Thymus (tissue), 11 donors: ENCODE results near the gene STIP1. TPM values are rescaled to one million over a fixed set of nuclear protein-coding genes. Genes with fewer than 3 reads are reported as not detected.

Experiments used
- DNase-seq, 9 donors: peaks; one replicate each; pipeline ENCODE4 v3.0.0-alpha.2; 2013; ENCODE audit warnings: low spot score in 9 of 9, low read depth in 6 of 9, missing footprints in 1 of 9
- H3K27ac ChIP-seq, 2 donors: one replicate each; pipeline ENCODE4 v1.5.1; 2013; ENCODE audit warnings: control low read depth in 1 of 2, low read depth in 1 of 2, low read length in 1 of 2, mild to moderate bottlenecking in 1 of 2, moderate library complexity in 1 of 2
- H3K27me3 ChIP-seq, 2 donors: one replicate each; pipeline ENCODE4 v1.5.1; 2013; ENCODE audit warnings: low read length in 1 of 2; ENCODE audit not compliant: control insufficient read depth in 2 of 2, insufficient read depth in 1 of 2
- H3K36me3 ChIP-seq, 2 donors: one replicate each; pipeline ENCODE4 v1.5.1; 2013; ENCODE audit warnings: low read length in 1 of 2, mild to moderate bottlenecking in 1 of 2, moderate library complexity in 1 of 2; ENCODE audit not compliant: control insufficient read depth in 2 of 2, insufficient read depth in 2 of 2
- H3K4me1 ChIP-seq, 2 donors: one replicate each; pipeline ENCODE4 v1.5.1; 2013; ENCODE audit warnings: low read length in 2 of 2; ENCODE audit not compliant: control insufficient read depth in 2 of 2, insufficient read depth in 2 of 2
- H3K4me3 ChIP-seq, 2 donors: one replicate each; pipeline ENCODE4 v1.5.1; 2013; ENCODE audit warnings: low read length in 2 of 2, control low read depth in 1 of 2, mild to moderate bottlenecking in 1 of 2
- H3K9me3 ChIP-seq, 2 donors: one replicate each; pipeline ENCODE4 v1.5.1; 2013; ENCODE audit warnings: low read length in 1 of 2, mild to moderate bottlenecking in 1 of 2; ENCODE audit not compliant: control insufficient read depth in 2 of 2, insufficient read depth in 1 of 2
- WGBS: extraction: QIAGEN DNeasy Blood & Tissue Kit; methylation state at CpG from one replicate; pipeline ENCODE4 v1.1.7; 2013; 5-methylcytosine and 5-hydroxymethylcytosine counted together
- polyA plus RNA-seq: library from polyadenylated mRNA; stranded (reverse); fragments of 200-250 nt; gene quantifications from one replicate; pipeline ENCODE4 v1.2.3, GENCODE V29; 2013
- total RNA-seq: library from RNA; stranded (reverse); fragments of 120-200 nt; gene quantifications from one replicate; pipeline ENCODE4 v1.2.4, GENCODE V29; 2013
- donor health status: healthy.

STIP1 gene
- total and polyA plus RNA-seq, 2 donors: 46.7 to 94.1 TPM

- H3K27ac ChIP-seq: no peak overlapping the region
- peaks cover 17 to 26% of the 10 kb centered on the region in 2 donors for H3K36me3 ChIP-seq
- peaks cover 12 to 37% of the 10 kb centered on the region in 2 donors for H3K4me1 ChIP-seq
- DNase-seq: no peak
- 90% methylated on average over 5 of the region's 5 CpGs for WGBS
- peaks cover 0 to 18% of the 10 kb centered on the region in 2 donors for H3K27me3 ChIP-seq
- no peak overlapping the region for H3K4me3 ChIP-seq
- peaks cover 0 to 8% of the 10 kb centered on the region in 2 donors for H3K9me3 ChIP-seq
These were observed 67.5 kb downstream of the STIP1 start for GRCh38 chr11:64253481-64253880.

Other genes with a start within 250 kb of the STIP1 start
- gene NAA40, start 247.2 kb upstream of the STIP1 start, total RNA-seq: 9.1 TPM
- 18.4 TPM for gene NAA40, start 247.2 kb upstream of the STIP1 start, polyA plus RNA-seq
- 418 TPM for gene COX8A, start 211.6 kb upstream of the STIP1 start, total RNA-seq
- gene COX8A, start 211.6 kb upstream of the STIP1 start, polyA plus RNA-seq: 411 TPM
- 46.7 TPM for gene OTUB1, start 199.7 kb upstream of the STIP1 start, total RNA-seq
- gene OTUB1, start 199.7 kb upstream of the STIP1 start, polyA plus RNA-seq: 83.8 TPM
- gene FLRT1, start 150.2 kb upstream of the STIP1 start, total RNA-seq: 0.05 TPM
- 0.07 TPM for gene FLRT1, start 150.2 kb upstream of the STIP1 start, polyA plus RNA-seq
- 16.6 TPM for gene MACROD1, start 20.1 kb upstream of the STIP1 start, total RNA-seq
- 9.7 TPM for gene MACROD1, start 20.1 kb upstream of the STIP1 start, polyA plus RNA-seq
- 74.5 TPM for gene FERMT3, start 20.6 kb downstream of the STIP1 start, total RNA-seq
- 91.0 TPM for gene FERMT3, start 20.6 kb downstream of the STIP1 start, polyA plus RNA-seq
- 45.1 TPM for gene TRPT1, start 40.0 kb downstream of the STIP1 start, total RNA-seq
- 66.7 TPM for gene TRPT1, start 40.0 kb downstream of the STIP1 start, polyA plus RNA-seq
- gene NUDT22, start 40.1 kb downstream of the STIP1 start, total RNA-seq: 48.7 TPM
- gene NUDT22, start 40.1 kb downstream of the STIP1 start, polyA plus RNA-seq: 93.2 TPM
- 18.1 TPM for gene DNAJC4, start 44.4 kb downstream of the STIP1 start, total RNA-seq
- 134 TPM for gene DNAJC4, start 44.4 kb downstream of the STIP1 start, polyA plus RNA-seq
- 16.0 TPM for gene VEGFB, start 48.4 kb downstream of the STIP1 start, total RNA-seq
- gene VEGFB, start 48.4 kb downstream of the STIP1 start, polyA plus RNA-seq: 70.2 TPM
- 45.0 TPM for gene FKBP2, start 54.9 kb downstream of the STIP1 start, total RNA-seq
- gene FKBP2, start 54.9 kb downstream of the STIP1 start, polyA plus RNA-seq: 128 TPM
- gene PPP1R14B, start 60.8 kb downstream of the STIP1 start, total RNA-seq: 106 TPM
- 105 TPM for gene PPP1R14B, start 60.8 kb downstream of the STIP1 start, polyA plus RNA-seq
- gene PLCB3, start 65.4 kb downstream of the STIP1 start, total RNA-seq: 5.8 TPM
- 7.3 TPM for gene PLCB3, start 65.4 kb downstream of the STIP1 start, polyA plus RNA-seq
- 65.8 TPM for gene BAD, start 98.5 kb downstream of the STIP1 start, total RNA-seq
- gene BAD, start 98.5 kb downstream of the STIP1 start, polyA plus RNA-seq: 64.1 TPM
- 7.3 TPM for gene GPR137, start 99.7 kb downstream of the STIP1 start, total RNA-seq
- 18.5 TPM for gene GPR137, start 99.7 kb downstream of the STIP1 start, polyA plus RNA-seq
- gene KCNK4, start 105.1 kb downstream of the STIP1 start, total RNA-seq: not detected
- not detected for gene KCNK4, start 105.1 kb downstream of the STIP1 start, polyA plus RNA-seq
- 0.19 TPM for gene CATSPERZ, start 114.2 kb downstream of the STIP1 start, total RNA-seq
- gene CATSPERZ, start 114.2 kb downstream of the STIP1 start, polyA plus RNA-seq: 0.78 TPM
- 20.5 TPM for gene ESRRA, start 119.4 kb downstream of the STIP1 start, total RNA-seq
- 48.0 TPM for gene ESRRA, start 119.4 kb downstream of the STIP1 start, polyA plus RNA-seq
- gene TRMT112, start 131.4 kb downstream of the STIP1 start, total RNA-seq: 353 TPM
- gene TRMT112, start 131.4 kb downstream of the STIP1 start, polyA plus RNA-seq: 294 TPM
- gene PRDX5, start 131.9 kb downstream of the STIP1 start, total RNA-seq: 222 TPM
- gene PRDX5, start 131.9 kb downstream of the STIP1 start, polyA plus RNA-seq: 286 TPM
- gene CCDC88B, start 154.0 kb downstream of the STIP1 start, total RNA-seq: 26.9 TPM
- gene CCDC88B, start 154.0 kb downstream of the STIP1 start, polyA plus RNA-seq: 480 TPM
- gene RPS6KA4, start 173.0 kb downstream of the STIP1 start, total RNA-seq: 17.8 TPM
- gene RPS6KA4, start 173.0 kb downstream of the STIP1 start, polyA plus RNA-seq: 24.6 TPM